Ishikawa (cell line): ENCODE results near the gene RGS10.

ENCODE experiments used
- CEBPB ChIP-seq: IDR thresholded peaks from 2 replicates; pipeline ENCODE4 v1.6.1; 2012
- CREB1 ChIP-seq: IDR thresholded peaks from 2 replicates; pipeline ENCODE4 v1.6.1; 2012; ENCODE audit warnings: low read depth
- EGR1 ChIP-seq: IDR thresholded peaks from 2 replicates; pipeline ENCODE4 v1.6.1; 2012
- EP300 ChIP-seq: IDR thresholded peaks from 2 replicates; pipeline ENCODE4 v1.6.1; 2012; ENCODE audit warnings: borderline replicate concordance
- FOXM1 ChIP-seq: IDR thresholded peaks from 2 replicates; pipeline ENCODE4 v1.6.1; 2012; ENCODE audit warnings: low read depth, borderline replicate concordance
- MAX ChIP-seq: IDR thresholded peaks from 2 replicates; pipeline ENCODE4 v1.6.1; 2012
- NFIC ChIP-seq: IDR thresholded peaks from 2 replicates; pipeline ENCODE4 v1.6.1; 2012
- RAD21 ChIP-seq: IDR thresholded peaks from 2 replicates; pipeline ENCODE4 v1.6.1; 2012; ENCODE audit warnings: low read depth
- REST ChIP-seq: IDR thresholded peaks from 2 replicates; pipeline ENCODE4 v1.6.1; 2012; ENCODE audit warnings: low read depth, mild to moderate bottlenecking
- TAF1 ChIP-seq: IDR thresholded peaks from 2 replicates; pipeline ENCODE4 v1.6.1; 2012; ENCODE audit warnings: low read depth, mild to moderate bottlenecking
- TCF12 ChIP-seq: IDR thresholded peaks from 2 replicates; pipeline ENCODE4 v1.6.1; 2012; ENCODE audit warnings: low read depth
- TEAD4 ChIP-seq: IDR thresholded peaks from 2 replicates; pipeline ENCODE4 v1.6.1; 2012
- USF1 ChIP-seq: IDR thresholded peaks from 2 replicates; pipeline ENCODE4 v1.6.1; 2012
- ZBTB7A ChIP-seq: IDR thresholded peaks from 2 replicates; pipeline ENCODE4 v1.6.1; 2012; ENCODE audit warnings: low read depth

The RGS10 gene

GRCh38 chr10:119507115-119507514 is 35.4 kb downstream of the RGS10 start:
- TF ChIP-seq REST (no peak), TAF1 (no peak), EP300 (no peak), TEAD4 (no peak), FOXM1 (no peak), USF1 (no peak)

- TF ChIP-seq EP300 (no peak), CEBPB (peak; percentile 38; the same call in 1 of the 2 replicates)
Measured at GRCh38 chr10:119505588-119506315, 36.8 kb downstream of the RGS10 start.

- no peak for TF ChIP-seq EGR1
- no peak for TF ChIP-seq MAX
- TF ChIP-seq CEBPB, result no peak
Measured at GRCh38 chr10:119505131-119505551, 37.4 kb downstream of the RGS10 start.

- TF ChIP-seq EP300 (no peak), CEBPB (no peak), TEAD4 (no peak), MAX (no peak), REST (no peak), TAF1 (no peak), USF1 (no peak), TCF12 (no peak), EGR1 (no peak), FOXM1 (no peak)
Measured at GRCh38 chr10:119504651-119505050, 37.9 kb downstream of the RGS10 start.

GRCh38 chr10:119503821-119504220 is 38.7 kb downstream of the RGS10 start:
- TF ChIP-seq TCF12 (no peak), TAF1 (no peak), USF1 (no peak), TEAD4 (no peak), NFIC (no peak), CREB1 (no peak), FOXM1 (no peak), EP300 (no peak), REST (no peak), RAD21 (no peak), EGR1 (no peak), MAX (no peak), ZBTB7A (no peak), CEBPB (no peak)
